A549 (cell line): ENCODE data around the gene GET4. TPM values are rescaled to one million over a fixed set of nuclear protein-coding genes. Genes with fewer than 3 reads are reported as not detected.

Experiments used
- ATAC-seq, 2 experiments: fragments of 200-7000 bp in 1 of 2; fragments of >200 bp in 1 of 2; cut with Nextera tagmentation in 1 of 2; cut with Tn5 transposase in 1 of 2; 3 replicates each; pipeline versions ENCODE4 v1.8.0 to v1.9.1; 2018 to 2020; ENCODE audit warnings: mild to moderate bottlenecking in 1 of 2, moderate library complexity in 1 of 2
- CTCF ChIA-PET: fragments of 300-600 bp; sonication (Branson Sonifier 250); formaldehyde crosslinking; extraction: SDS; loops from one replicate; lab custom pipeline; 2021; ENCODE audit warnings: antibody characterized with exemption, inconsistent platforms; lab: Yijun Ruan, JAX
- POLR2A ChIA-PET: fragments of 350-600 bp; formaldehyde crosslinking; extraction: SDS; loops from one replicate; lab custom pipeline; 2021; ENCODE audit warnings: antibody characterized with exemption, inconsistent platforms; lab: Yijun Ruan, JAX
- DNase-seq, 2 experiments: peaks; one replicate each; pipeline versions ENCODE4 v3.0.0 to v3.0.0-alpha.2; 2011 to 2016; ENCODE audit warnings: low read depth in 1 of 2, low spot score in 1 of 2
- FAIRE-seq: peaks from 2 replicates; lab custom pipeline; 2011; peaks lifted over from hg19 to GRCh38; lab: Jason Lieb, UNC
- H3K27ac ChIP-seq, 2 experiments: fragments of >200 bp; sonication (Bioruptor Twin); formaldehyde crosslinking; 3 replicates each; pipeline ENCODE4 v1.5.1; 2016 to 2017
- H3K4me1 ChIP-seq: fragments of >200 bp; sonication (Bioruptor Twin); formaldehyde crosslinking; 3 replicates; pipeline ENCODE4 v1.6.1; 2016
- H3K4me2 ChIP-seq: fragments of >200 bp; sonication (Bioruptor Twin); formaldehyde crosslinking; 3 replicates; pipeline ENCODE4 v1.6.1; 2016
- H3K4me3 ChIP-seq: fragments of >200 bp; sonication (Bioruptor Twin); formaldehyde crosslinking; 3 replicates; pipeline ENCODE4 v1.5.1; 2016
- H3K9me3 ChIP-seq: fragments of >200 bp; sonication (Bioruptor Twin); formaldehyde crosslinking; 3 replicates; pipeline ENCODE4 v1.6.1; 2016
- CBX8 ChIP-seq: fragments of 200-600 bp; sonication (generic); IDR thresholded peaks from 2 replicates; pipeline ENCODE4 v1.6.1; 2016
- CEBPB ChIP-seq, 2 experiments: fragments of >200 bp in 1 of 2; sonication (Bioruptor Twin) in 1 of 2; formaldehyde crosslinking in 1 of 2; IDR thresholded peaks; 2 replicates each; pipeline ENCODE4 v1.6.1; 2012 to 2016
- EHF ChIP-seq: fragments of 250-450 bp; sonication (Bioruptor Pico); IDR thresholded peaks from 2 replicates; pipeline ENCODE4 v1.5.0; 2020; ENCODE audit warnings: mild to moderate bottlenecking
- EP300 ChIP-seq, 2 experiments: fragments of >200 bp; sonication (Bioruptor Twin); formaldehyde crosslinking; IDR thresholded peaks; 2 replicates in 1 of 2; 3 replicates in 1 of 2; pipeline ENCODE4 v1.6.1; 2016 to 2017
- FOSL2 ChIP-seq, 2 experiments: fragments of 450-650 bp in 1 of 2; fragments of >200 bp in 1 of 2; sonication (Bioruptor Twin) in 1 of 2; formaldehyde crosslinking; IDR thresholded peaks; 2 replicates each; pipeline versions ENCODE4 v1.5.0 to v1.6.1; 2016 to 2020; ENCODE audit warnings: mild to moderate bottlenecking in 1 of 2, moderate library complexity in 1 of 2
- FOXS1 ChIP-seq: fragments of 250-450 bp; sonication (Bioruptor Pico); IDR thresholded peaks from 2 replicates; pipeline ENCODE4 v1.5.0; 2020; ENCODE audit warnings: mild to moderate bottlenecking, moderate library complexity
- GATA3 ChIP-seq: IDR thresholded peaks from 2 replicates; pipeline ENCODE4 v1.6.1; 2012; ENCODE audit warnings: borderline replicate concordance
- HDAC2 ChIP-seq: fragments of 200-600 bp; sonication (generic); IDR thresholded peaks from 2 replicates; pipeline ENCODE4 v1.6.1; 2016
- JUN ChIP-seq, 2 experiments: fragments of >200 bp; sonication (Bioruptor Twin); formaldehyde crosslinking; IDR thresholded peaks; 2 replicates in 1 of 2; 3 replicates in 1 of 2; pipeline ENCODE4 v1.6.1; 2016 to 2017
- MYC ChIP-seq: IDR thresholded peaks from 2 replicates; pipeline ENCODE4 v1.6.1; 2012; ENCODE audit warnings: mild to moderate bottlenecking, inconsistent platforms, low read length, improper control_type of control experiment, borderline replicate concordance
- NFE2L2 ChIP-seq: fragments of 150-350 bp; conservative IDR thresholded peaks from 2 replicates; pipeline ENCODE4 v1.6.1; 2014; ENCODE audit warnings: low read length
- NR3C1 ChIP-seq: fragments of >200 bp; sonication (Bioruptor Twin); formaldehyde crosslinking; IDR thresholded peaks from 3 replicates; pipeline ENCODE4 v1.6.1; 2017
- PHF8 ChIP-seq: fragments of 200-600 bp; sonication (generic); IDR thresholded peaks from 2 replicates; pipeline ENCODE4 v1.6.1; 2016; ENCODE audit warnings: low read depth, mild to moderate bottlenecking, antibody characterized with exemption, moderate library complexity, borderline replicate concordance
- POLR2A ChIP-seq: IDR thresholded peaks from 2 replicates; pipeline ENCODE4 v1.6.1; 2012; ENCODE audit warnings: mild to moderate bottlenecking, low read length
- REST ChIP-seq: fragments of 200-600 bp; sonication (generic); IDR thresholded peaks from 2 replicates; pipeline ENCODE4 v1.6.1; 2016; ENCODE audit warnings: antibody characterized with exemption, mild to moderate bottlenecking, moderate library complexity
- RNF2 ChIP-seq: fragments of 200-600 bp; sonication (generic); IDR thresholded peaks from 2 replicates; pipeline ENCODE4 v1.6.1; 2016; ENCODE audit warnings: low read depth, mild to moderate bottlenecking, antibody characterized with exemption, moderate library complexity, borderline replicate concordance
- ZFP36 ChIP-seq: fragments of 450-650 bp; IDR thresholded peaks from 2 replicates; pipeline ENCODE4 v1.6.1; 2014; ENCODE audit warnings: borderline replicate concordance; ENCODE audit not compliant: partially characterized antibody
- ZSCAN20 ChIP-seq: fragments of 250-450 bp; sonication (Bioruptor Pico); IDR thresholded peaks from 2 replicates; pipeline ENCODE4 v1.8.0; 2022; ENCODE audit warnings: mild to moderate bottlenecking, moderate library complexity
- WGBS: methylation state at CpG from one replicate; pipeline ENCODE4 v1.1.6; 2017; ENCODE audit errors: missing lambda C conversion rate; 5-methylcytosine and 5-hydroxymethylcytosine counted together
- polyA plus RNA-seq, 4 experiments: library from polyadenylated mRNA; depleted of rRNA in 3 of 4; stranded (reverse); fragments of >200 nt; fragmentation: RNase III in 1 of 4; extraction: RNeasy Plus Mini Kit Qiagen cat#74134 plus additional on column Dnase treatment in 1 of 4; gene quantifications; 2 replicates in 3 of 4; 3 replicates in 1 of 4; pipeline ENCODE4 v1.2.3, GENCODE V29; 2011 to 2017

The GET4 gene
- polyA plus RNA-seq, 2 of the 4 experiments (the other 2 are of a cell fraction): 26.1 to 37.0 TPM

- 94% methylated on average over 28 of the region's 28 CpGs for WGBS
- Histone ChIP-seq H3K4me1 (peaks cover 12% of the 10 kb centered on the region), H3K27ac (peak overlapping the region in 1 of 2 experiments; percentile 72; a peak in 2 of 6 replicates), H3K9me3 (peaks cover 7% of the 10 kb centered on the region; the same call in 2 of the 3 replicates), H3K4me3 (no peak overlapping the region), H3K4me2 (peak overlapping the region; percentile 51; the same call in 2 of the 3 replicates)
- ChIA-PET POLR2A (no interaction called here), CTCF (no interaction called here)
- peak in 1 of 2 experiments; percentile 26; a peak in 3 of 6 replicates for ATAC-seq
- no peak for DNase-seq
- TF ChIP-seq FOXS1 (CRISPR knock-in tag) (no peak), GATA3 (no peak), HDAC2 (no peak), CBX8 (no peak), RNF2 (no peak), JUN (IDR thresholded peaks at IDR 0.05) (no peak), NR3C1 (no peak), POLR2A (no peak), CEBPB (IDR thresholded peaks at IDR 0.05) (no peak), ZFP36 (no peak)
- no peak for FAIRE-seq
Observed at GRCh38 chr7:935874-936385, 59.6 kb downstream of the GET4 start.

DNA sequence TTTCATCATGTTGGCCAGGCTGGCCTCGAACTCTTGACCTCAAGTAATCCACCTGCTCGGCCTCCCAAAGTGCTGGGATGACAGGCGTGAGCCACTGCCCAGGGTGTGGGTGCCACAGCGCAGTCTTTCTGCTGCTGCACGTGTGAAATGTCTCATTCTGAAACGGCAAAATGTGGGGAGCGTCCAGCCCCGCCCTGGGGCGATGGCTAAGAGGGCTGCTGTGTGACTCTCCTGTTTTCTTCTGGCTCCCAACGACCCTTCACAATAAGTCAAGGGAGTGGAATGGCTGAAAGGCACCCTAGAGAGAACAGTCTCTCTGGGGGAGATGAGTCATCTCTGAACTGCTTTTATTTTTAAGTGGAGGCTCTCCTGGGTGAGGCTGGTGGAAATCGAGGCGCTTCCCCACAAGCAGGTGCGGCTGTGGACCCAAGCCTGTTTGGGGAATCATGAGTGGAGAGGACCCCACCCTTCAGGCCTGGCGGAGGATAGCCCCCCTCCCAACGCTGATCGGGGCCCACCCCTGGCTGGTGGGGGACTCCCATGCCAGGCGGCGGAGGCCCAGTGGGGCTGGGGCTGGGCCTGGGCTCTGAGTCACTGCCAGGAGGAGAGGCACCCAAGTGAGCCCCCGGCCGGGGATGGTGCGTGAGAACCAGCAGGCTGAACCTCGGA is 60.2 kb downstream of the GET4 start:
- POLR2A ChIA-PET: no interaction called here
- WGBS: 38% methylated on average over 16 of the region's 22 CpGs
- Histone ChIP-seq H3K4me2 (peak overlapping the region; percentile 51), H3K27ac (peak overlapping the region; percentile 17 to 72; a peak in 3 of 6 replicates), H3K4me3 (no peak overlapping the region), H3K9me3 (peaks cover 7% of the 10 kb centered on the region; the same call in 2 of the 3 replicates), H3K4me1 (peaks cover 12% of the 10 kb centered on the region)
- DNase-seq (peak; percentile 48 to 82), FAIRE-seq (no peak), ATAC-seq (peak; percentile 71 to 79)
- CTCF ChIA-PET: no interaction called here
- TF ChIP-seq CEBPB (IDR thresholded peaks at IDR 0.05): no peak
- peak; percentile 45; the same call in 1 of the 2 replicates for TF ChIP-seq FOSL2 (IDR thresholded peaks at IDR 0.05)
- peak; percentile 79 for TF ChIP-seq FOSL2 (CRISPR knock-in tag; IDR thresholded peaks at IDR 0.05)

DNA sequence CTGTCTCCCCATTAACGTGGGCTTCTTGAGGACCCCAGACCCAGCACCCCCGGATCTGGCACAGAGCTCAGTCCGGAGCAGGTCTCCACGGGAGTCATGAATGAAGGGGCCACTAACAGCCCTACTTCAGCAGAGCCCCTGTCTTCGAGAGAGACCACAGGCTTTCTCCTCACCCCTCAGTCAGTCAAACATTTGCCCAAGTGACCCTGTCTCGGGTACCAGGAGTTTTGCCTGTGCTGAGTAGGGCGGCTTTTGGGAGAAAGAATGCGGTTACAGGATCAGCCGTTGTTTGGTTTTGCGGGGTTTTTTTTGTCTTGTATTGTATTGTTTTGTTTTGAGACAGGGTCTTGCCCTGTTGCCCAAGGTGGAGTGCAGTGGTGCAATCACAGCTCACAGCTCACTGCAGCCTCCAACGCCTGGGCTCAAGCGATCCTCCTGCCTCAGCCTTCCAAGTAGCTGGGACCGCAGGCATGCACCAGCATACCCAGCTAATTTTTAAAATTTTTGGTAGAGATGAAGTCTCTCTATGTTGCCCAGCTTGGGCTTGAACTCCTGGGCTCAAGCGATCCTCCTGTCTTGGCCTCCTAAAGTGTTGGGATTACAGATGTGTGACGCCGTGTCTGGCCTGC is 61.6 kb downstream of the GET4 start:
- Histone ChIP-seq H3K4me1 (peaks cover 12% of the 10 kb centered on the region), H3K4me2 (no peak overlapping the region), H3K9me3 (peaks cover 7% of the 10 kb centered on the region; the same call in 2 of the 3 replicates), H3K4me3 (no peak overlapping the region), H3K27ac (no peak overlapping the region)
- DNase-seq: no peak
- 80% methylated on average over 16 of the region's 16 CpGs for WGBS
- no peak for FAIRE-seq
- TF ChIP-seq NFE2L2 (no peak), ZSCAN20 (CRISPR knock-in tag) (no peak), EHF (CRISPR knock-in tag) (no peak), FOSL2 (IDR thresholded peaks at IDR 0.05) (no peak), FOSL2 (CRISPR knock-in tag; IDR thresholded peaks at IDR 0.05) (no peak), MYC (no peak), REST (no peak), JUN (IDR thresholded peaks at IDR 0.05) (no peak), PHF8 (no peak), EP300 (IDR thresholded peaks at IDR 0.05) (no peak)
- POLR2A ChIA-PET: no interaction called here
- no peak for ATAC-seq
- CTCF ChIA-PET: interaction anchor here (0.8 to 1.6 kb wide), 2 partner anchors 16 to 30 kb away, joined by 3 to 6 read pairs; partner anchors contain the start of gene ADAP1
